Measurements from ENCODE around the gene NRG4. TPM values are rescaled to one million over a fixed set of nuclear protein-coding genes. Genes with fewer than 3 reads are reported as not detected.
A peak's percentile ranks its signal among the peaks of the same experiment; 100 is the strongest.

The NRG4 gene, protein sequence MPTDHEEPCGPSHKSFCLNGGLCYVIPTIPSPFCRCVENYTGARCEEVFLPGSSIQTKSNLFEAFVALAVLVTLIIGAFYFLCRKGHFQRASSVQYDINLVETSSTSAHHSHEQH
- total RNA-seq = not detected

DNA sequence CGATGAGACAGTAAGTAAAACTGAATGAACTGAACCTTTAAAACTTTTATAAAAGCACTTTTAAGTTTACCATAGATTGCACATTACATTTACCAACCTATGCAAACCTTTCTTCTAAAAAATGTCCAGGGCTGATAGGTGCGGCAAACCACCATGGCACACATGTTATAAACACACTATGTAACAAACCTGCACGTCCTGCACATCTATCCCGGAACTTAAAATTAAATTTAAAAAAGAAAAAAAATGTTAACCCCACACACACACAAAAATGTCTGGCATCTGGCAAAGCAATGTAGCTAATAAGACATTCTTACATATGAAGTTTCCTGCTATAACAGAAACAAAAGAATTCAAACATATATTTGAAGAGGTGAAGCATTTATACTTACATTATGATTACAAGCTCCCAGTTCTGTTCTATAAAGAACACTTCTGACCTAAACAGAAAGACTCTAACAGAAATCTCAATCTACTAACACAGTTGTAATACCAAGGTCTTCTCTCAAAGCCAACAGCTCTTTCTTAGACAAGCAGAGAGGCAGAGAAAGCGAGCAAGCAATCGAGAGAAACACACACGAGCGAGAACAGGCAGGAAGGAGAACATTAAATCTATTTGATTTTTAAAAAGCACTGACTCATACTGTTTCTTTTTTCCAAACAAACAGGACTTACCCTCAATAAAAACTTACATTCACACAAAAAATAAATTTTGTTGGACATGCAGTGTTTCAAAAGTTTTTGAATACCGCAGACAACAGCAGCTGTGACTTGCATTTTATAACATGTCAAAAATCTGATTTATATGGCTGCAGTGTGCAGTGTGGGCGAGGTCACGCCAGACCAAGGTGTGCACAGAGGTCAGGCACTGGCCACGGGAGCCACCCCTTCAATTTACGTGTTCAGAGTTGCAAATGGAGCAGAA is at the start of gene NRG4:
TSS of gene NRG4 (minus strand) at position 798 of the 925 bp plus-strand sequence. CDS start 1,194 bp downstream, outside the sequence.
- H3K4me3 ChIP-seq = peak within 1 kb of the TSS; percentile 12 to 32
- H3K9me3 ChIP-seq = no peaks in the 10 kb centered on the region
- H3K27ac ChIP-seq = no peak within 1 kb of the TSS

GRCh38 chr15:76061700-76062099 is 49.5 kb upstream of the NRG4 start:
- H3K4me1 ChIP-seq = peaks cover 4 to 10% of the 10 kb centered on the region in 2 donors
- intact Hi-C loops (cut with DNase I) = no loop called here
- TF ChIP-seq, protein P1, sequence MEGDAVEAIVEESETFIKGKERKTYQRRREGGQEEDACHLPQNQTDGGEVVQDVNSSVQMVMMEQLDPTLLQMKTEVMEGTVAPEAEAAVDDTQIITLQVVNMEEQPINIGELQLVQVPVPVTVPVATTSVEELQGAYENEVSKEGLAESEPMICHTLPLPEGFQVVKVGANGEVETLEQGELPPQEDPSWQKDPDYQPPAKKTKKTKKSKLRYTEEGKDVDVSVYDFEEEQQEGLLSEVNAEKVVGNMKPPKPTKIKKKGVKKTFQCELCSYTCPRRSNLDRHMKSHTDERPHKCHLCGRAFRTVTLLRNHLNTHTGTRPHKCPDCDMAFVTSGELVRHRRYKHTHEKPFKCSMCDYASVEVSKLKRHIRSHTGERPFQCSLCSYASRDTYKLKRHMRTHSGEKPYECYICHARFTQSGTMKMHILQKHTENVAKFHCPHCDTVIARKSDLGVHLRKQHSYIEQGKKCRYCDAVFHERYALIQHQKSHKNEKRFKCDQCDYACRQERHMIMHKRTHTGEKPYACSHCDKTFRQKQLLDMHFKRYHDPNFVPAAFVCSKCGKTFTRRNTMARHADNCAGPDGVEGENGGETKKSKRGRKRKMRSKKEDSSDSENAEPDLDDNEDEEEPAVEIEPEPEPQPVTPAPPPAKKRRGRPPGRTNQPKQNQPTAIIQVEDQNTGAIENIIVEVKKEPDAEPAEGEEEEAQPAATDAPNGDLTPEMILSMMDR (IDR thresholded peaks at IDR 0.05) = no peak
- no peak for DNase-seq (ENCODE audit: low spot score in 2 of 2)
- no peak overlapping the region for H3K4me3 ChIP-seq
- no peaks in the 10 kb centered on the region for H3K9me3 ChIP-seq
- no peaks in the 10 kb centered on the region for H3K27me3 ChIP-seq
- no peaks in the 10 kb centered on the region for H3K36me3 ChIP-seq
- no peak overlapping the region for H3K27ac ChIP-seq

More for the DNA sequence above, at the start of gene NRG4:
- Histone ChIP-seq H3K27me3 (no peaks in the 10 kb centered on the region), H3K4me1 (no peaks in the 10 kb centered on the region), H3K36me3 (no peaks in the 10 kb centered on the region)
- intact Hi-C loops (cut with DNase I) = no loop called here
- TF ChIP-seq, protein P1 (IDR thresholded peaks at IDR 0.05) = no peak
- DNase-seq (ENCODE audit: low spot score in 2 of 2) = no peak

DNA sequence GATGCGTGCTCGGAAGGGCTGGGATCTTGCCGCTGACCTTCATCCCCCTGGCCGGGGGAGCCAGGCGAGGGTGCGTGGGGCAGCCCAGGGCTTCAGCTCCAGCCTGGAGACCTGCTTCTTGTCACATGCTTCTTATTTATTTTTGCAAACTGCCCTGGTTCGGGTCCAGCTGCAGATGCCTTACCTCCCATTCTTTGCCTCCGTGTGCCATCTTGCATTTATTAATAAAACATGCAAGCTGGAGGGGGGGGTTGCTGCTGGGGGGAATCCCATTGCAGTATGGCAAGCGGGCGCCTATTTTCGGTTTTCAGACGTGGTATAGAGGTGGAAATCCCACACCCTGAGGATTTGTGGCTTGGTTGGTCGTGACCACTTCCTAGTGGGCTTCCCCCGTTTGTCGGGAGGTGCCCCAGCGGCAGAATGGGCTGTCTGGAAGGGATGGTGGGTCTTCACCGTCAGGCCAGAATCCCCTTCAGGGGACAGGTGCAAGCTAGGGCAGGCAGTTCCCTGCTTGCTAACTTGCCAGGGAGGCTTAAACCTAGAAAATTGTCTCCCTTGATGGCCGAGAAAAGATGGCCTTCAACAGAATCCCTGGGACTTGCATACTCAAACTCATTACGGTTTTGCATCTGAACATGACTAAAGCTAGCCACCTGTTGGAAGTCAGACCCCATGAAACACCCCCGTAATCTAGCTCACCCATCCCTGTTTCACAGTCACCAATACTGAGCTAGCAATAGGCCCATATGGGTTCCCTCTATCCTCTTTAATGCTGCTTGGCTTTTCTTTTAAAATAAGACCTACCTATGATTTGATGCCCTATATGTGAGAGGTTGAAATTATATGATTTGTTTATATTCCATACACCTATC is 48.1 kb upstream of the NRG4 start:
- Histone ChIP-seq H3K4me3 (peak overlapping the region; percentile 76 to 82), H3K9me3 (no peaks in the 10 kb centered on the region), H3K27ac (no peak overlapping the region), H3K36me3 (no peaks in the 10 kb centered on the region), H3K4me1 (peaks cover 4 to 10% of the 10 kb centered on the region in 2 donors), H3K27me3 (no peaks in the 10 kb centered on the region)
- intact Hi-C loops (cut with DNase I) = no loop called here
- DNase-seq (ENCODE audit: low spot score in 2 of 2) = no peak
- TF ChIP-seq, protein P1 (IDR thresholded peaks at IDR 0.05) = no peak

DNA sequence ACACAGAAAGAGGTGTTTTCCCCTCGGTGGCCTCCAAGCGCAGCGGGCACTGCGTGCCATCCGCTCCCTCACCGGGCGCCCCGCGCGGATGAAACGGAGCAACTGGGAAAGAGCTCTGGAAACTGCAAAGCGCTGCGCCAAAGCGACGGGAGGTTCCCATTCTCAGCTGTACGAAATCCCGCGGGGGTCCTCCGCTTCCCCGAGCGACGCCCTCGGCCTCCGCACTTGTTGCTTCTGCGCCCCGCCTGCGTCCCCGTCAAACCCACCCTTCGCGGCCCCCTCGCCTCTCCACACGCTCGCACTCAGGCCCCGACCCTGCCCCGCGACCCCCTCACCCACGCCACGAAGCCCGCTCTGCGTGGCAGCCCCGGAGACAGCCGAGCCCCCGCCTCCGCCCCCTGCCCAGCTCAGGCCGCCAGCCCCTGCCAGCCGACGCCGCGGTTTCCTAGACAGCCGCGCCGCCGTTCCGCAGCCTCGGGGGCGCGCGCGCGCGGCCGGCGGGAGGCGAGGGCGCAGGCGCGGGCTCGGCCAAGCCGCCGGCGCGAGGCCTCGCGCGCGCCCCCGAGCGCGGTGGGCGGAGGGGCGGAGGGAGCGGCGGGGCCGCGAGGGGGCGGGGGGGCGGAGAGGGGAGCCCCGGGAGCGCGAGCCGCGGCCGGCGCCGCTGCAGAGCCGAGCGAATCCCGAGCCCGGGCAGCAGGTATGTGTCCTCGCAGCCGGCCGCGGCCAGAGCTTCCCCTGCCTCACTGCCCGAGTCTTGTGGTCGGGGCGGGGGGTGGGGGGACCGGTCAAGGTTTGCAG is 47.3 kb upstream of the NRG4 start, which contains the start of gene TMEM266:
TSS of gene TMEM266 (plus strand) at position 666 of the 798 bp plus-strand sequence. CDS start 74,279 bp downstream, outside the sequence.
- Histone ChIP-seq H3K36me3 (no peaks in the 10 kb centered on the region), H3K27me3 (no peaks in the 10 kb centered on the region), H3K9me3 (no peaks in the 10 kb centered on the region), H3K4me3 (peak within 1 kb of the TSS; percentile 76 to 82), H3K4me1 (peaks cover 4 to 10% of the 10 kb centered on the region in 2 donors), H3K27ac (no peak within 1 kb of the TSS)
- DNase-seq (ENCODE audit: low spot score in 2 of 2) = peak in 1 of 2 donors; percentile 64
- intact Hi-C loops (cut with DNase I) = loop anchor here (2.0 kb wide), 1 partner anchor 81 kb away; no protein-coding TSS in a partner anchor
- TF ChIP-seq, protein P1 (IDR thresholded peaks at IDR 0.05) = peak in 1 of 3 experiments; percentile 5

Measured in ascending aorta (tissue), 2 donors.